NCI-H187 treated with DMSO at 0.1 percent for 48 hours (cell line): Measurements from ENCODE around the gene RANGAP1.

ENCODE experiments used
- DNase-seq: peaks from one replicate; lab custom pipeline; 2025; lab: John Stamatoyannopoulos, UW

RANGAP1 gene

GRCh38 chr22:41234815-41235695 is 50.9 kb downstream of the RANGAP1 start:
- DNase-seq, result no peak

DNA sequence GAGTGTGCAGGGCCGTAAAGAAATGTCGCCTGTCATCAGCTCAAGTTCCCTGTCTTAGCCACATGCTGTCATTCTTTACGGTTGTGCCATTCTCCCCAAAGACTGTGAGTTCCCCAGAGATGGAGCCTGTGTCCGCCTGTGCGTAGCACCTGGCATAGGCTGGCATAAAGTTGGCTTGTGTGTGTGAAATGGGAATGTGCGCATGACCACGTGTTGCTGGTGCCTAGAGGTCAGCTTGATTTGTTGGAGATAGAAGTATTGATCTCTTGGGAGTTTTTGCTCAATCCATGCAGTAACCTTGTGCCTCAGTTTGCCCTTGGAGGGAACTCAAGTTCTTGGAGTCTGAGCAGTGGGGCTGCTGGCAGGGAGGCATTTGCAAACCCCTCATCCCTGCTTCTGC is 54.6 kb downstream of the RANGAP1 start:
- DNase-seq, result no peak

DNA sequence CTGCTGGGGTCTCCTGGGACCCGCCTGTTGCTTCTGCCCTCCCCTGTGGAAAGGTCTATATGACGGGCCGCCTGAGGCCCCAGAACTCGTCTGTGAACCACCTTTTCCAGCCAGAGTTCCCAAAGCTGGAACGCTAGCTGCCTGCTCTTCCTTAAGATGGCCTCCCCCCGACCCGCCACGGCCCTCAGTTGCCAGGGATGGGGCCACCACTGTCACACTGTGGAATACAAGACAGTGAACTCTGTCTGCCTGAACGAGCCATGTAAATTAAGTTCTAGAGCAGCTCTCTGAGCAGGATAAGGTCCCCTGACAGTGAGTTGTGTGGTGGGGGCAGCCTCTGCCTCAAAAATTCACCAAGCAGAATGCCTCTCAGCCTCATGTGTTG is 55.6 kb downstream of the RANGAP1 start:
- DNase-seq, result no peak

DNA sequence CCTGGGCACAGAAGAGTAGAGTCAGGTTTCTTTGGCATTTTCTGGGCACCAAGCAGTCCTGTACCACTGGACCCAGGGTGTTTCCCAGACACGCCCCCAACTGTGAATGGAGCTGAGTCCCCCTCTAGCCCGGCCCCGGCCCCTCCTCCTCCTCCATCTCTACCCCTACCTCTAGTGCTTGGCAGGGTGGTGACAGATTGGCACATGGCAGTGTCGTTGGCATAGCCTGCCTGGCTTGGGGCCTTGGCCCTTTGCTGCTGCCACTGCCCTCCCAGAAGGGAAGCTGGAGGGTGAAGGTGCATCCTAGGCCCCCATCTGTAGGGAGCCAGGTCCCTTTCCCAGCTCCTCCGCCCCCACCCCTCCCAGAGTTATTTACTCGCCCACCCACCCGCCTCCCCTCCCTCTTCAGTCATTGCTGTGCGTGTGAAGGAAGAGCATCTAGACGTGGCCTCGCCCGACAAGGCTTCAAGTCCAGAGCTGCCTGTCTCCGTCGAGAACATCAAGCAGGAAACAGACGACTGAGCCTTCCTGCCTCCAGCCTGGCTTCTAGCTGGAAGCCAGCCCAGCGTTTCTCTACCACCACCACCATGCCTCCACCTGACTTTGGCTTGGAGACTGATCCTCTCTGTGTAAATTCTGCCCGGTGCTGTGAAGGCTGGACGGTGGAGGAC is 56.1 kb downstream of the RANGAP1 start:
- no peak for DNase-seq

- DNase-seq, result no peak
These were observed 56.8 kb downstream of the RANGAP1 start for GRCh38 chr22:41229215-41229614.

GRCh38 chr22:41226723-41227655 is 59.0 kb downstream of the RANGAP1 start:
- DNase-seq, result no peak

DNA sequence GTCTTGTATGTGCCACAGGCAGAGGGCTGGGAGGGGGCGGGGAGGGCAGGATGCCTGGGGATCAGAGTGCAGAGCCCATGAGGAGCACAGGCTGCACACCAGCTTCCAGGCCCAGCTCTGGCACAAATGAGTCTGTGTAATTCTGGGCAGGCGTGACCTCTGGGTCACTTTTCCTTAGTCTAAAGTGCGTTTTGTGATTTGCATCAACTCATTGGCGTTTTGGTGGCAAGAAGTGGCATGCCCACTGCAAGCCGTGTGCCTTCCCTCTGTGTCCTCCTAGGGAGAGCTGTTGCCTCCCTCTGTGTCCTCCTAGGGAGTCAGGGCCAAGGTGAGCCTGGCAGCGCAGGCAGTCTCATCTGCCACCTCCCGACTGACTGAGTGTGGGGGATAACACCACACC is 62.5 kb downstream of the RANGAP1 start:
- DNase-seq, result no peak

DNA sequence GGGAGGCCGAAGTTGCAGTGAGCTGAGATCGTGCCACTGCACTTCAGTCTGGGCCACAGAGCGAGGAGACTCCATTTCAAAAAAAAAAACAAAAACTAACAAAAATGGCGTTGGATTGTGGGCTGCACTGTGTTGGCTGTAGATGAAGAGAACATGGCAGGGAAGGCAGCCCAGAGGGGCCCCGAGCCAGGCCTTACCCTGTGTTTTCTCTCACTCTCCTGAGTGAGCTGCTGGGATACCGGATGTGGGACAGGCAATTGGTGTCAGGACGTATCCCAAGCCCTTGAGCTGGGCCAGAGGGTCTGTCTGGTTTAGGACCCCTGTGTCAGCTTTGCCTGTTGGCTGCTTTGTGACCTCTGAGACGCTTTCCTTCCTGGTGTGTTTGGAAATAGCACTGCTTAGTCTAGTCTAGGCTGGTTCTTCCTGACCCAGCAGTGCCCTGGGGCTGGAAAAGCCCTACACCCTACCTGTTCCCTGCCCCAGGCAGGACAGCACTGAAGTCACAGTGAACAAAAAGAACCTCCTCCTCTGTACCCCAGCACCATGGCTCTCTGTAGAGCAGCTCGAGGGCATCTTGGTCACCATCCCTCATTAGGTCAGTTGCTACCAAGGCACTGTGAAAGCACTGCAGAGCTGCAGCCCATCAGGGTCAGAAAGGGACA is 63.0 kb downstream of the RANGAP1 start:
- no peak for DNase-seq

DNA sequence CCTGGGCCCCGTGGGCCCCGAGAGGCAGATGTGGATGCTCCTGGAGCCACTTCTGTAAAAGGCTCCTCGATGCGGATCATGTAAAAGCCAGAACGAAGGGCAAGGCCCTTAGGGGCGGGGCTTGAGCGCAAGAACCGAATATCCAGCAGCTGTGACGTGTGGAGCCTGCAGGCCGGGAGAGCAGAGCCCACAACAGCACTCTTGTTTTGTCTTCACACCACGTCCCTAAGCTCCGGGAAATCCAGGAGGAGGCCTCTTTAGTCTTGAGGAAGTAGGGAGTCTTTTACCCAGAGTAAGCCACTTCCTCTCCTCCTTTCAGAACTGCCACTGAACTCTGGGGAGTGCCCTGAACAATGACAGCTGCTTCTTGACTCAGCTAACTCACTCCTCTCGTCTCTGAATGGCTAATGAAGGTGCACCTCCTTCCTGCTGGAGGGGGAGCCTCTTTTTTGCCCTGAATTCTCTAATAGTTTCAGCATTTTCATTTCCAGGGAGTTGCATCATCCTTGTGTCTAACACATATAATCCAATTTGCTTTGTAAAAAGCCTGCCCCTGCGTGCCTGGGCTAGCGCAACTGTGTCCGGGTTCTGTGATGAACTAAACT is 68.3 kb downstream of the RANGAP1 start:
- peak; percentile 17 for DNase-seq

DNA sequence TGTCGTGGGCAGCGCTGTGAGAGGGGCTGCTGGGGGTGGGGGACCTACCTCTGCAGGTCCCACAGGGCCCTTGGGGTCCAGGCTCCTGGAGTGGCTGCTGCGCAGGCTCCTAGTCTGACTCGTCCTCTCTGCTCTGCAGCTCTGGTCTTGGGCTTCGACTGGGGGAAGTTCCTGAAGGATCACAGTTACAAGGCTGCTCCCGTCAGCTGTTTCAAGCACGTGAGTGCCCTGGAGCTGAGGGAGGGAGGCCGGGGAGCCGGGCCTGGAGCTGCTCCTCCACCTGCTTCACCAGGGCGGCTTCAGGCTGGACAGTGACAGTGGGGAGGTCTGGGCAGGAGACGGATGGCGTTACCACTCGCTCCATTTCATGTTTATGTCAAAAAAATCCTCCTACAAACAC is 69.0 kb downstream of the RANGAP1 start:
- DNase-seq, result no peak

DNA sequence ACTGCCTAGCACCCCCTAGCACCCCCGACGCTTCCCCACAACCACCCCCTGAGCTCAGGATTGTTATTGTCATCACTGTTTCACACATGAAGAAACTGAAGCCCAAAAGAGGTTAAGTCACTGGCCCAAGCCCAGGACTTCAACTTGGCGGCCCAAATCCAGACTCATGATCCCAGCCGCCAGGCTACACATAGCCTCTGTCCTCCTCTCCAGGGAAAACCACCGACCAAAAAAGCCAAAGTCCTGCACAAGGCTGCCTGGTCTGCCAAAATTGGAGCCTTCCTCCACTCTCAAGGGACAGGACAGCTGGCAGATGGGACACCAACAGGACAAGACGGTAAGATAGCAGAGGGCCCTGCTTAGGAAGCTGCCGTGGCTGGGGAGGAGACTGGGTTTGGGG is 70.1 kb downstream of the RANGAP1 start:
- no peak for DNase-seq

DNA sequence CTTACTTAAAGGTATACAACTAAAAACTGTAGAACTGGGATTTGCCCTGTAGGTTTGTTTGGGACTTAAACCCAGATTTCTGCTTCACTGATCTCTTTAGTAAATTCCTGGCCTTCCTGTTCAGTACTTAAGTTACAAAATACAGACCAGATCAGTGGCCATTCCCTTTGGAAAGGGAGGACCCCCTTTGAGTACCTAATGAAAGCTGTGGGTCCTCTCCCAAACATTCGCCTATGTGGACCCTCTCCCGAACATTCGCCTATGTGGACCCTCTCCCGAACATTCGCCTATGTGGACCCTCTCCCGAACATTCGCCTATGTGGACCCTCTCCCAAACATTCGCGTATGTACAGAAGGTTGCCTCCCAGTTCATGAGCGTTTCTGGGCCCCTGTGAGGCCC is 70.6 kb downstream of the RANGAP1 start:
- no peak for DNase-seq

DNA sequence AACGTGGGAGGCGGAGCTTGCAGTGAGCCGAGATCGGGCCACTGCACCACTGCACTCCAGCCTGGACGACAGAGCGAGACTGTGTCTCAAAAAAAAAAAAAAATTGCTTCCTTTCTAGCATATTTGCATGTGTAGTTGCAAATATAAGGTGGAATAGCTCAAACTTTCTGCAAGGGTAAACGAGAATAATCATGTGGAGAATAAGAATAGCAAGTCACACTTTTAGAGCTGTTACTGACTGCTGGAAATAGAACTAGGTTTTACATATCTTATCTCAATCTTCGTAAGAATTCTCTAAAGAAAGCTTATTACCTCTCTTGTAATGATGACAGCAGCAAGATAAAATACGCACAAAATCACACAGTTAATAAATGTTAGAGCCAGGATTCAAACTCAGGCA is 79.3 kb downstream of the RANGAP1 start:
- DNase-seq, result no peak

GRCh38 chr22:41204992-41205900 is 80.7 kb downstream of the RANGAP1 start, which contains the start of gene L3MBTL2:
Gene L3MBTL2, plus strand, starts transcription at chr22:41205312. Its CDS starts 51 bp downstream, at chr22:41205363.
- DNase-seq, result peak; percentile 15

DNA sequence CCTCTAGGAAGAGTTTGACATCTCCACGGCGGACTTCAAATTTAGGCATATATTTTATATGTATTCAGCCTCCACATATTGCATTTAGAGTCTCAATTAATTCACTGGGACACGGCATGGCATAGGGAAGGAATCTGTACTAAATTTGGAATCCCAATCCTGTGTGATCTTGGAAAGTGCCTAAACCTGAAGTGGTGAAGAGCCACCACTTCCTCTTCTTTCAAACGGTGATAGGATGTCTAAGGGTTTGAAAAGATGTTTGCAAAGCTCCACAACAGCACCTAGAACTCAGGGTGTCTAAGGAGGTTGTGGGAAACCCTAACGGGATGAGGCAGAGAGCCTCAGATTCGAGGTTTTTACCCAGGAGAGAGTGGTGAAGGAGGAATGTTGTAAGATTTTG is 81.9 kb downstream of the RANGAP1 start:
- no peak for DNase-seq

- DNase-seq, result no peak
These were observed 82.9 kb downstream of the RANGAP1 start for GRCh38 chr22:41203118-41203517.

DNA sequence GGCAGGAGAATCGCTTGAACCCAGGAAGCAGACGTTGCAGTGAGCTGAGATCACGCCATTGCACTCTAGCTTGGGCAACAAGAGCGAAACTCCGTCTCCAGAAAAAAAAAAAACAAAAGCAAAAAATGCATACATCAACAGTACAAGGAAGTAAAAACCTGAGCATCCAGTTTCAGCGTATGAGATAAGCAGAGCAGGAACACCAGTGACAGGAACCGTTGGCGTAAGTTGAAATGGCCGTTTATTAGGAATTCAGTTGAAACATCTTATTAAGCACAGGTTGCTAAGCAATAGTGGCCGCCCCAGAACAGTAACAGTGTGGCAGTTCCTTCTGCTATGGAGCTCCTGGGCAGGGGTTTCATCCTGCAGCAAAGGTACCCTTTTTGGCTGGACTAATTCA is 84.8 kb downstream of the RANGAP1 start:
- DNase-seq, result no peak

DNA sequence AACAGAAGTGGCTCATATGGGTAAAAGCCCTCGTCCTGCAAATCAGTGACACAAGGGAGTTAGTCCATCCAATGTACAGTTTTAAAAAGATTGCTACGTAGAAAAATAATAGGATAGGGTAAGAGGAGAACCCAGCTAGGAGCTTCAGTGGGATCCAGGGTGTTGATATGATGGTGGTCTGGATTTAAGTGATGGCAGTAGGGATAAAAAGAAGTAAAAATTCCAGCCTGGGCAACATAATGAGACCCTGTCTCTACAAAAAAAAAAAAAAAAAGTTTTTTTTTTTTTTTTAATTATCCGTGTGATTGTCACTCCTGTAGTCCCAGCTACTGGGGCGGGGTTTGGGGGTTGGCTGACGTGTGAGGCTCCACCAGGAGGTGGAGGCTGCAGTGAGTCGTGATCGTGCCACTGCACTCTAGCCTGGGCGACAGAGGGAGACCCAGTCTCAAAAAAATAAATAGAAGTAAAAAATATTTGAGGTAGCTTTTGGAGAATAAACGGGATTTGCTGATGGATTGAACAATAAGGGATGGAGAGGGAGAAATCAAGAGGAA is 87.9 kb downstream of the RANGAP1 start:
- DNase-seq, result no peak

DNA sequence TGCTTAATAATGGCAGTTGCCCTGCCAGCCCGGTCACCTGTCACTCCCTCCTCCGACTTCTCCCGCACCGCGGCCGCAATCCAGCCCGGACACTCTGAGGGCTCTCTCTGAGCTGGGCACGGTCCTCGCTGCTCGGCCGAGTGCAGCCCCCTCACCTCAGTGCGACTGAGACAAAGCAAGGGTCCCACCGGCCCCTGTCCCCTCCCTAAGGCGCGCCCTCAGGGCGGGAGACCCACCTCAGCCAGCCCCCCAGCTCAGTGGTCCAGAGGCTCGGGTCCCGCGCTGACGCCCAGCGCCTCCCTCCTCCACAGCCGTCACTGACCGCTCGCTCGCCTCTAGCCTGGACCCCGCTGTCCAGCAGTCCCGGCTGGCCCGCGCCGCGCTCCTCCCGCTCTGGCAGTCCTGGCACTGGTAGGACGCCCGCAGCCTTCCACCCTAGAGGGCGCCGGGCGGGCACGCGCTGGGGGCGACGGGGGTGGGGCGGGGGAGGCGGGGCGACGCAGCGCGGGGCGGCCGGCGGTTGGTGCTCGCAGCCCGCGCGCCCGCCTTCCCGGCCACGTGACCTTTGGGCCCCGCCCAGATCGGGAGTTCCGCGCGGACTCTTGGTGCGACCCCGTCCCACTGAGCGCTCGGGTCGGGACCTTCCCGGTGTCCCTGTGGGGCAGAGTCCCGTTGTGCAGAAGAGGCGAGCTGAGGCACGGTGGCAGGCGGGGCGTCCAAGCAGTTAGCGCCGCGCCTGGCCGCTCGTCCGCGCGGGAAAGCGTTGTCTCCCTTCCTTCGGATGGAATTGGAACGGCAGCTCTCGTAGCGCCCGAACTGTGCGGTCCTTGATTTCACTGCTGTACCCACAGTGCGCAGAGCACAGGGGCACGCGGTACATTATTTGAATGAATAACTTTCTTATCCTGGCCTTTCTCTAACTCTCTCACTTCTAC is 88.7 kb downstream of the RANGAP1 start:
- no peak for DNase-seq
